Stimulated activated CD8-positive, alpha-beta memory T cell treated with anti-CD3 and anti-CD28 coated beads, Interleukin-12 subunit alpha, Interleukin-12 subunit beta, amount 100 ng/mL, for 4 hours (primary cell): ENCODE data around the gene ODAD2.

Experiments used
- DNase-seq: peaks from one replicate; pipeline ENCODE4 v3.0.0-alpha.2; 2020; ENCODE audit warnings: low read depth

Gene ODAD2

GRCh38 chr10:27838361-27838760, 160.5 kb downstream of the ODAD2 start:
- DNase-seq = no peak

GRCh38 chr10:27834476-27834875, 164.4 kb downstream of the ODAD2 start:
- DNase-seq = no peak

GRCh38 chr10:27833792-27834191, 165.1 kb downstream of the ODAD2 start:
- DNase-seq = no peak

GRCh38 chr10:27832826-27833225, 166.1 kb downstream of the ODAD2 start:
- DNase-seq = no peak

GRCh38 chr10:27826369-27826768, 172.5 kb downstream of the ODAD2 start:
- no peak for DNase-seq

- DNase-seq = no peak
Observed at GRCh38 chr10:27822301-27822700, 176.6 kb downstream of the ODAD2 start.

- no peak for DNase-seq
Observed at GRCh38 chr10:27820637-27821036, 178.2 kb downstream of the ODAD2 start.

GRCh38 chr10:27819781-27820531, 178.9 kb downstream of the ODAD2 start:
- no peak for DNase-seq

GRCh38 chr10:27816320-27816719, 182.6 kb downstream of the ODAD2 start:
- DNase-seq = no peak

- no peak for DNase-seq
Observed at GRCh38 chr10:27815846-27816245, 183.0 kb downstream of the ODAD2 start.

GRCh38 chr10:27815261-27815660, 183.6 kb downstream of the ODAD2 start:
- DNase-seq = no peak

- DNase-seq = no peak
Observed at GRCh38 chr10:27805180-27805579, 193.7 kb downstream of the ODAD2 start.

GRCh38 chr10:27804136-27804535, 194.7 kb downstream of the ODAD2 start:
- DNase-seq = no peak

GRCh38 chr10:27801171-27801785, 197.6 kb downstream of the ODAD2 start:
- no peak for DNase-seq

GRCh38 chr10:27799046-27799445, 199.8 kb downstream of the ODAD2 start:
- no peak for DNase-seq

- no peak for DNase-seq
Observed at GRCh38 chr10:27794157-27794556, 204.7 kb downstream of the ODAD2 start.

- no peak for DNase-seq
Observed at GRCh38 chr10:27792216-27792615, 206.7 kb downstream of the ODAD2 start.

GRCh38 chr10:27784272-27784671, 214.6 kb downstream of the ODAD2 start:
- DNase-seq = no peak

- no peak for DNase-seq
Observed at GRCh38 chr10:27783660-27784059, 215.2 kb downstream of the ODAD2 start.

GRCh38 chr10:27779462-27780015, 219.3 kb downstream of the ODAD2 start:
- no peak for DNase-seq

- no peak for DNase-seq
Observed at GRCh38 chr10:27774831-27775230, 224.0 kb downstream of the ODAD2 start.

GRCh38 chr10:27771231-27771630, 227.6 kb downstream of the ODAD2 start:
- no peak for DNase-seq

GRCh38 chr10:27770181-27770580, 228.7 kb downstream of the ODAD2 start:
- no peak for DNase-seq
